IPS-NIHi7 (cell line): ENCODE measurements around the gene HTR2A.
"Not testable (repeated sequence)": the region's sequence is repeated elsewhere in the genome, so short reads cannot be mapped to it uniquely, and the experiment has no call there.

Source experiments
- DNase-seq: peaks from one replicate; pipeline ENCODE4 v3.0.0; 2012; ENCODE audit warnings: mixed read lengths; ENCODE audit errors: extremely low spot score

HTR2A gene

DNA sequence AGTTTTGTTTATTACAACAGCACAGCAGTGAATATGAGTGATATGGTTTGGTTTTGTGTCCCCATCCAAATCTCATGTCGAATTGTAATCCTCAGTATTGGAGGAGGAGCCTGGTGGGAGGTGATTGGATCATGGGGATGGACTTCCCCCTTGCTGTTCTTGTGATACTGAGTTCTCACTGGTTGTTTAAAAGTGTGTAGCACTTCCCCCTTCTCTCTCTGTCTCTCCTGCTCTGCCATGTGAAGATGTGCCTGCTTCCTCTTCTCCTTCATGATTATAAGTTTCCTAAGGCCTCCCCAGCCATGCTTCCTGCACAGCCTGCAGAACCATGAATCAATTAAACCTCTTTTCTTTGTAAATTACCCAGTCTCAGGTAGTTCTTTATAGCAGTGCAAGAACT is 91.9 kb downstream of the HTR2A start:
- not testable (repeated sequence) for DNase-seq

DNA sequence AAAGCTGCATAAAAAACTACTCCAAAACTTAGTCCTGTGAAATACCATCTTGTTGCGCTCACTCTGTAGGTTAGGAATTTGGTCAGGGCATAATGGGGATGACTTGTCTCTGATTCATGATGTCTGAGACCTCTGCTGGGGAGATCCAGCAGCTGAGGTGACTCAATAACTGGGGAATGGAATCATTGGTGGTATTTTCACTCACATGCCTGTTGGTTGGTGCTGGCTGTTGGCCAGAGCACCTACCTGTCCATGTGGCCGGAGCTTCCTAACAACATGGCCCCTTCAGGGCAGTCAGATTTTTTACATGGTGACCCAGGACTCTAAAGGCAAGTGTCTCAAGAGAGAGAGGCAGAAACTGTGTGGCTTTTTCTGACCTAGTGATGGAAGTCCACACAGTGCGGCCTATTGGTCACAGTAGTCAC is 92.5 kb downstream of the HTR2A start:
- no peak for DNase-seq

GRCh38 chr13:46803586-46803985 is 93.3 kb downstream of the HTR2A start:
- DNase-seq, result no peak

- no peak for DNase-seq
Observed at GRCh38 chr13:46801858-46802257, 95.0 kb downstream of the HTR2A start.

- DNase-seq, result no peak
Observed at GRCh38 chr13:46799139-46799538, 97.7 kb downstream of the HTR2A start.

DNA sequence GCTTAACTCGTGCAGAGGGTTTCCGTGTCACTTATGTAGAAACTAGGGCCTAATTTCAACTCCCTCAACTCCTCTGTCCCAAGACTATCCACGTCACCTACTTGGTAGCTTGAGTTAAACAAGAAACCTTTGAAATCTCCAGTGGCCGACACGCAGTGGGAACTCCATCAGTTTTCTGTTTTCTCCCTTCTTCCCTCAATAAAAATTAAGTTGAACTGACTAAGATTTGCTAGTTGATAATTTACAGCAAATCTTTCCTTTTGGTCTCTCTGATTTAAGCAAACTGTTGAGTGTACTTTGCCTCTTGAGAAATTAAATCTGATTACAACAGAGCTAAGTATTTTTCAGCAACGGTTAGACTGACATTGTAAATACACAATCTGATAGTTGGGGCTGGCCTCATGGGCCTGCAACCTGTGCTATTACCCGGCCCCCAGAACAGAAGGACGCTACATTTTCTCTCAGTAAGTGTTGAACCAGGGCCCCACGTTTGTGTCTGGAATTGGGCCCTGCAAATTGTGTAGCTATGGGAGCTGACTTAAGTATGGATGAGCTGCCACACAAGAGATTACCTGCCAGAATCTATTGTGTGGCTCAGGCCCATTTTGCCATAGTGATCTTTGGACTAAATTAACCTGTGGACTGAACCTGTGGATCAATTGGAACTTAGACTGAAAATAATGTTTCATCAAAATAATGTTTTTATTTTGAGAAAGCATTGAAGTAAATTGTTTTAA is 99.2 kb downstream of the HTR2A start:
- DNase-seq, result no peak

DNA sequence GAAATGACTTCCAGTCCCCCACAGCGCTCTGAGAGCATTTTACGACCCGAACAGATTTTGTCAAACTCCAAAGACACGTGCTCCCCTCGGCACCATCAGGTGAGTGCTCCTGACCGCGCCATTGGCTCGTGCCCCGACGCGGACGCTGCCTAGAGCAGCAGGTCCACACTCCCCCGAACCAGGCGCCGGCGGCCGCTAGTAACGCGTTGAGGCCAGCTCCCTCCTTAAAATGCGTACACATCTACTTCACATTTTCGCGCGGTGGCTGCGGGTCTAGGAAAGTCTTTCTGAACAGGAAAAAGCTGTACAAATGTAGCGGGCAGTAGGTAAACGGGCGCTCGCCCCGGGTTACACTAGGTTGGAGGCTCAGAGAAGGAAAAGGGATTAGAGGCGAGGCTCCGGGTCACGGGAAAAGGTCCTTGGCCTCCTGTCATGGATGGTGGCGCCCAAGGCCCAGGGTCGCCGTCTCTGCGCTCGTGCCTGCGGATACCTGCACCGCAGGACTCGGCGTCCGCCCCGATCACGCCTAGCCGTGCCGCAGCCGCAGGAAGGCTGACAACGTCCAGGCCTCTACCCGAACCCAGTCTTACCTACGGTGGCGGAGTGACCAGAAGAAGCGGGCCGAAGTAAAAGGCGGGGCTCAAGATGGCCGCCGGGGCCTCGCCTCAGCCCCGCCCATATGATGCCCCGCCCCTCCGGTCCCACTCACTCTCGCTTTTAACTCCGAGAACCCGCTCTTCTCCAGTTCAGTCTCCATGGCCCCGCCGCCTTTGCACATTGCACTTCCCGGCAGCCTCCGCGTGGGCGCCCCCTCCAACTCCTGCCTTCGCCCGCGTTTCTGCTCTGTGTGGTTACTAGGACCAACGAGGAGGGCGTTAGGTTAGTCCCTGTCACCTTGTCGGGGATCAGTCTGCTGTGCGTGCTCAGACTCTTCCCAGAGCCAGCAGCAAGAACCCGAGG is 100.1 kb downstream of the HTR2A start, which contains the start of gene ESD:
TSS of gene ESD (minus strand) at position 647 of the 960 bp plus-strand sequence. CDS start 5,748 bp downstream, outside the sequence.
- peak; percentile 95 for DNase-seq

DNA sequence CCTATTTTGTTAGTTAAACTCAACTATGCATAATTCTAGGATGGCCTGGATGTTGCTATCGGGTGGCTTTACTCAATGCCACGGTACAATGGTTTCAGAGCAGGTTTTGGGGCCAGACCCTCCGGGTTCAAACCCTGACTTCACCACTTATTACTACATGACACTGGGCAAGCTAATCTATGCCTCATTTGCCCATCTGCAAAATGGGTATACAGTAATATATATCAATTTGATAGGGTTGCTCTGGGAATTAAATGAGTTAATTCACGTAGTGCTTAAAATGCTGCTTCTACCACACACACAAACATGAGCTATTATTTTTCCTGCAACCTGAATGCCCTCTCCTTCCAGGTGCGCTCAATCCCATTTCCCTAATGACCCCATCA is 100.7 kb downstream of the HTR2A start:
- no peak for DNase-seq

DNA sequence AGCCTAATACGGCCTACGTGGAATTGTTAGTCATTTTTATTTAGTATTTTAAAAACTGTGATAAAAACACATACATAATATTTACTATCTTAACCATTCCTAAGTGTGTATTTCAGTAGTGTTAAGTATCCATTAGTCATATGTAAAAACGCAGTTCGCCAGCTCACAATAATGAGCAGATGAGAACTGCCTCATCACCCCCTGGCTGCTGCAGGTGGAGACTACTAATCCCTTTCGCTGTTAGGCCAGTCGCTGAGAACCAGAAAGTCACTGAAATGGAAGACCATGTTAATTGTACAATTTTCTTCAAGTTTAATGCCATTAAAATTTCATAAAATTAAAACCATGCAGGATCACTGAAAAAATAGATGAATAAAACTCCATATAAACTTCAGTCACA is 101.5 kb downstream of the HTR2A start:
- DNase-seq, result peak; percentile 18

- no peak for DNase-seq
Observed at GRCh38 chr13:46783504-46783903, 113.3 kb downstream of the HTR2A start.

DNA sequence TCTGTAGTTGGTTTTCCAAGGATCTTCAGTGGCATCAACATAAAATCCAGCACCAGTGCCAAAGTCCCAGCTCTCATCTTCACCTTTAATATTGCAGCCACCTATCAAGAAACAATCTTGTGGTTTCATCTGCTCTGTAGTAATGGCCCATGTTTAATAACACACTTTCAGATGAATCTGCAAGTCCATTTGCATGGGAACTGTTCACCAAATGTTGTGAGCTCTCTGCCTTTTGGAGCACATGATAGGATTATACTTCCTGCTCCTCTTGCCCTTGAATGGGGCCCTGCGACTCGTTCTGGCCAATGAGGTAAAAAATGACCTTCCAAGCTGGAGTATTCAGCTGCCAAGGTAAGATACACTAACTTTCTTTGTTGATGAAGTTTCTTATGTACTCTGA is 114.2 kb downstream of the HTR2A start:
- no peak for DNase-seq

GRCh38 chr13:46782066-46782465 is 114.8 kb downstream of the HTR2A start:
- no peak for DNase-seq
